ENCODE measurements around the gene ALAS1.

DNA sequence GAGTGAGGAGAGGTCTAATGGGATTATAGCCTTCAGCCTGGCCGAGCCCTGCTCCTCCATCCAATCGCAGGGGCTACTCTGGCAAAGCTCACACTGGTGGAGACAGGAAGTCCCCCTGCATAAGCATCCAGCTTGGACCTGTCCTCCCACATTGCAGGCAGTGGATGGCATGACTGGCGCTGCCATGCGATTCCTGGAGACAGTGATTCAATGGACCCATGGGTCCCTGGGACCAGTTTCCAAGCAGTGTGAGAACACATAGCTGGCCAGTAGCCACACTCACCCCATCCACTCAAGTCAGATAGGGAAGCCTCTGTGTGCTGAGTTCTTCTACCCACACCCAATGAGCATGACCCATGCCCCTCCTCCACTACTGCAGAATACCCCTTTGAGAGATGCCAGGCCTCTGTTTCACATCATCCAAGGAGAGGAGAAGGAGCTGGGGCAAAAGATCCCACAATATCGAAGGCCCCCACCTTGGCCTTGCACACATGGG lies 25.6 kb upstream of the ALAS1 start:
- TF ChIP-seq, protein P1, sequence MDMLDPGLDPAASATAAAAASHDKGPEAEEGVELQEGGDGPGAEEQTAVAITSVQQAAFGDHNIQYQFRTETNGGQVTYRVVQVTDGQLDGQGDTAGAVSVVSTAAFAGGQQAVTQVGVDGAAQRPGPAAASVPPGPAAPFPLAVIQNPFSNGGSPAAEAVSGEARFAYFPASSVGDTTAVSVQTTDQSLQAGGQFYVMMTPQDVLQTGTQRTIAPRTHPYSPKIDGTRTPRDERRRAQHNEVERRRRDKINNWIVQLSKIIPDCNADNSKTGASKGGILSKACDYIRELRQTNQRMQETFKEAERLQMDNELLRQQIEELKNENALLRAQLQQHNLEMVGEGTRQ (CRISPR knock-in tag; IDR thresholded peaks at IDR 0.05), result no peak
- TF ChIP-seq ZSCAN32 (CRISPR knock-in tag; IDR thresholded peaks at IDR 0.05) (no peak), HNRNPLL (IDR thresholded peaks at IDR 0.05; ENCODE audit: low read depth, low read length, poor library complexity, severe bottlenecking) (no peak), ZNF232 (CRISPR knock-in tag; IDR thresholded peaks at IDR 0.05) (no peak), EP300 (IDR thresholded peaks at IDR 0.05; ENCODE audit: low read length) (no peak), JUNB (CRISPR knock-in tag; conservative IDR thresholded peaks at IDR 0.05) (no peak)
- TF ChIP-seq, protein P2, sequence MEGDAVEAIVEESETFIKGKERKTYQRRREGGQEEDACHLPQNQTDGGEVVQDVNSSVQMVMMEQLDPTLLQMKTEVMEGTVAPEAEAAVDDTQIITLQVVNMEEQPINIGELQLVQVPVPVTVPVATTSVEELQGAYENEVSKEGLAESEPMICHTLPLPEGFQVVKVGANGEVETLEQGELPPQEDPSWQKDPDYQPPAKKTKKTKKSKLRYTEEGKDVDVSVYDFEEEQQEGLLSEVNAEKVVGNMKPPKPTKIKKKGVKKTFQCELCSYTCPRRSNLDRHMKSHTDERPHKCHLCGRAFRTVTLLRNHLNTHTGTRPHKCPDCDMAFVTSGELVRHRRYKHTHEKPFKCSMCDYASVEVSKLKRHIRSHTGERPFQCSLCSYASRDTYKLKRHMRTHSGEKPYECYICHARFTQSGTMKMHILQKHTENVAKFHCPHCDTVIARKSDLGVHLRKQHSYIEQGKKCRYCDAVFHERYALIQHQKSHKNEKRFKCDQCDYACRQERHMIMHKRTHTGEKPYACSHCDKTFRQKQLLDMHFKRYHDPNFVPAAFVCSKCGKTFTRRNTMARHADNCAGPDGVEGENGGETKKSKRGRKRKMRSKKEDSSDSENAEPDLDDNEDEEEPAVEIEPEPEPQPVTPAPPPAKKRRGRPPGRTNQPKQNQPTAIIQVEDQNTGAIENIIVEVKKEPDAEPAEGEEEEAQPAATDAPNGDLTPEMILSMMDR (IDR thresholded peaks at IDR 0.05 in 2 of 3, conservative IDR thresholded peaks at IDR 0.05 in 1 of 3; ENCODE audit: insufficient read depth in 2 of 3, low read depth in 1 of 3, low read length in 3 of 3), result no peak
- TF ChIP-seq, protein P3, sequence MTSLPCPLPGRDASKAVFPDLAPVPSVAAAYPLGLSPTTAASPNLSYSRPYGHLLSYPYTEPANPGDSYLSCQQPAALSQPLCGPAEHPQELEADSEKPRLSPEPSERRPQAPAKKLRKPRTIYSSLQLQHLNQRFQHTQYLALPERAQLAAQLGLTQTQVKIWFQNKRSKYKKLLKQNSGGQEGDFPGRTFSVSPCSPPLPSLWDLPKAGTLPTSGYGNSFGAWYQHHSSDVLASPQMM (CRISPR knock-in tag; IDR thresholded peaks at IDR 0.05), result no peak

Data from K562 (cell line).